Neural cell (in vitro differentiated cells): Measurements from ENCODE around the gene GIT2.

ENCODE experiments used
- CTCF ChIP-seq: fragments of 450-650 bp; IDR thresholded peaks from 2 replicates; pipeline ENCODE4 v1.5.1; 2014; ENCODE audit warnings: antibody characterized with exemption, mild to moderate bottlenecking, moderate library complexity; ENCODE audit not compliant: poor library complexity, severe bottlenecking
- EP300 ChIP-seq: fragments of 450-650 bp; conservative IDR thresholded peaks from 2 replicates; pipeline ENCODE4 v1.6.1; 2014; ENCODE audit warnings: antibody characterized with exemption, mild to moderate bottlenecking, moderate library complexity; ENCODE audit not compliant: poor library complexity, severe bottlenecking
- EZH2 ChIP-seq: fragments of 200-600, 300-800 bp; shearing (Covaris generic), sonication (generic); IDR thresholded peaks from 2 replicates; pipeline ENCODE4 v1.6.1; 2014; ENCODE audit warnings: antibody characterized with exemption, low read length, borderline replicate concordance, mild to moderate bottlenecking; ENCODE audit not compliant: insufficient read depth, poor library complexity, severe bottlenecking
- POLR2AphosphoS5 ChIP-seq: IDR thresholded peaks from 2 replicates; pipeline ENCODE4 v1.6.1; 2012
- RAD21 ChIP-seq: fragments of 450-650 bp; conservative IDR thresholded peaks from 2 replicates; pipeline ENCODE4 v1.6.1; 2014; ENCODE audit warnings: antibody characterized with exemption, mild to moderate bottlenecking, moderate library complexity
- REST ChIP-seq: IDR thresholded peaks from 2 replicates; pipeline ENCODE4 v1.6.1; 2012; ENCODE audit warnings: borderline replicate concordance
- TAF1 ChIP-seq: IDR thresholded peaks from 2 replicates; pipeline ENCODE4 v1.6.1; 2012; ENCODE audit warnings: low read depth

GRCh38 chr12:110002676-110003515 is 6.7 kb upstream of the GIT2 start:
- no peak for TF ChIP-seq POLR2AphosphoS5
- no peak for TF ChIP-seq EZH2
- TF ChIP-seq CTCF: no peak
- TF ChIP-seq RAD21: no peak
- TF ChIP-seq TAF1: no peak
- TF ChIP-seq EP300: no peak
- no peak for TF ChIP-seq REST
